GM12865 (cell line): ENCODE data around the gene ROR2.

ENCODE experiments used
- DNase-seq: peaks from one replicate; pipeline ENCODE4 v3.0.0; 2010; ENCODE audit warnings: low read depth
- H3K4me3 ChIP-seq: 2 replicates; pipeline ENCODE4 v1.5.1; 2011; ENCODE audit warnings: mild to moderate bottlenecking, low read depth, low read length, control low read depth
- TF ChIP-seq, protein P1 (sequence below): IDR thresholded peaks from 2 replicates; pipeline ENCODE4 v1.5.1; 2011; ENCODE audit warnings: low read length, control low read depth, low read depth, inconsistent platforms; ENCODE audit not compliant: insufficient read depth; ENCODE audit errors: missing control alignments

ROR2 gene

DNA sequence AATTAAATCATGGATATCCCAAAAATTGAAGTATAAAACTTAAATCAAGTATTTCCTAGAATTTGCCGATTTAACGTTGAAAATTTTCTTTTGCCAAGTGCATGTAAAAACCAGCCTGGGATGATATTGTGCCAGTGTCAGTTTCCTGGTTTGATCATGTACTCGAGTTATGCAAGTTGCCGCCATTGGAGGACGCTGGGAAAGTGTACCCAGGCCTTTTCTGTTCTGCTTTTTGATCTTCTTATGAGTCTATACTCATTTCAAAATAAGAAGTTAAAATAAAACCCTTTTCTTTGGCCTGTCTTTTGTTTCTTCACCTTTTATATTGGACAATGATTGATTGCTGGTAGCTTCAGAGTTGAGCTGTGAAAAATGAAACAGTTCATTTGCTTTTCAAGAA, 433.3 kb downstream of the ROR2 start:
- H3K4me3 ChIP-seq = no peak overlapping the region
- no peak for DNase-seq
- TF ChIP-seq, protein P1, sequence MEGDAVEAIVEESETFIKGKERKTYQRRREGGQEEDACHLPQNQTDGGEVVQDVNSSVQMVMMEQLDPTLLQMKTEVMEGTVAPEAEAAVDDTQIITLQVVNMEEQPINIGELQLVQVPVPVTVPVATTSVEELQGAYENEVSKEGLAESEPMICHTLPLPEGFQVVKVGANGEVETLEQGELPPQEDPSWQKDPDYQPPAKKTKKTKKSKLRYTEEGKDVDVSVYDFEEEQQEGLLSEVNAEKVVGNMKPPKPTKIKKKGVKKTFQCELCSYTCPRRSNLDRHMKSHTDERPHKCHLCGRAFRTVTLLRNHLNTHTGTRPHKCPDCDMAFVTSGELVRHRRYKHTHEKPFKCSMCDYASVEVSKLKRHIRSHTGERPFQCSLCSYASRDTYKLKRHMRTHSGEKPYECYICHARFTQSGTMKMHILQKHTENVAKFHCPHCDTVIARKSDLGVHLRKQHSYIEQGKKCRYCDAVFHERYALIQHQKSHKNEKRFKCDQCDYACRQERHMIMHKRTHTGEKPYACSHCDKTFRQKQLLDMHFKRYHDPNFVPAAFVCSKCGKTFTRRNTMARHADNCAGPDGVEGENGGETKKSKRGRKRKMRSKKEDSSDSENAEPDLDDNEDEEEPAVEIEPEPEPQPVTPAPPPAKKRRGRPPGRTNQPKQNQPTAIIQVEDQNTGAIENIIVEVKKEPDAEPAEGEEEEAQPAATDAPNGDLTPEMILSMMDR = no peak

DNA sequence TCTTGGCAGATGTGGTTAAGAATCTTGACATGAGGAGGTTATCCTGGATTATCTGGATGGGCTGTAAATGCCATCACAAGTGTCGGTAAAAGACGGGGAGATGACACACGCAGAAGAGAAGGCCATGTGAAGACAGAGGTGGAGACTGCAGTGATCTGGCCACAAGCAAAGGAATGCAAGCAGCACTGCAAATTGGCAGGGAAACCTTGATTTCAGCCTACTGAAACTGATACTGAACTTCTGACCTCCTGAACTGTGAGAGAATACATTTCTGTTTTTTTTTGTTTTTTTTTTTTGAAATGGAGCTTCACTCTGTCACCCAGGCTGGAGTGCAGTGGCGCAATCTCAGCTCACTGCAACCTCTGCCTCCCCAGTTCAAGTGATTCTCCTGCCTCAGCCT, 433.9 kb downstream of the ROR2 start:
- peak; percentile 45 for DNase-seq
- TF ChIP-seq, protein P1 = no peak
- H3K4me3 ChIP-seq = no peak overlapping the region

DNA sequence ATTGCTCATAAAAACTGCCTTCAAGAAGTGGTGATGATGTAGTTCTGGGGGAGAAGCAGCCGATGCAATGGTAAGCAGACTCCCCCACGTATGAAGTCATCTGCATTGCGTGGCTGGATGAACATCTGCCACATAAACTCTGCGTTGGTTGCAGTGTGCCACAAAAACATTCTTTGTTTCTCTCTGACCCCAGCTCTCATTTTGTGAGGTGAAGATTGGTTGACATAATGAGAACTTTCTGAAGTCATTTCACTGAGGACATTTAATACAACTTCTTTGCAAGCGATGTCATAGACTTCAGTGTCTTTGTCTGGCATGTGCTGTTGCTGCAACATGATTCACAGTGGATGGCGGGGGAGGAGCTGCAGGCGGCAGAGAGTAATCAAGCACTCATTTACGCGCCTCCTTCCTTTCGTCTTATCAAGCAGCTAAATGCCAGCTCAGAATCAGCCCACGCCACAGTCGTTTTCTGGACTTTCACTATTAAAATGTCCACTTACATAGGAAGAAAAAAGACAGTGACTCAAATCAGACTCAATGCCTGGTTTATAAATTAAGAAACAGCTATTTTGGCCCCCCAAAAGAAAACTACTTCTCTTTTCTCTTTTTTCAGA, 434.8 kb downstream of the ROR2 start:
- TF ChIP-seq, protein P1 = no peak
- H3K4me3 ChIP-seq = no peak overlapping the region
- peak; percentile 71 for DNase-seq
